B cell (primary cell): ENCODE measurements around the gene RARS1.

Experiments
- CTCF ChIP-seq: fragments of 200-600 bp; IDR thresholded peaks from one replicate; pipeline ENCODE4 v1.8.0; 2022; ENCODE audit warnings: antibody characterized with exemption, mild to moderate bottlenecking
- EZH2 ChIP-seq: IDR thresholded peaks from 2 replicates; pipeline ENCODE4 v1.6.1; 2012; ENCODE audit warnings: borderline replicate concordance, low read depth, mild to moderate bottlenecking, moderate library complexity, low read length; ENCODE audit not compliant: insufficient read depth, poor library complexity, severe bottlenecking

GRCh38 chr5:168446983-168447619 lies 39.2 kb upstream of the RARS1 start:
- no peak for TF ChIP-seq CTCF
- TF ChIP-seq EZH2, result no peak
